Testis (tissue), 2 donors: ENCODE data around the gene TSPAN2.

Experiments
- POLR2A ChIP-seq: fragments of 450-650 bp; IDR thresholded peaks from one replicate; pipeline ENCODE4 v1.6.1; 2017; ENCODE audit warnings: antibody characterized with exemption, mild to moderate bottlenecking, moderate library complexity
- TF ChIP-seq, protein P1 (sequence below), 3 experiments: fragments of 450-650 bp in 2 of 3; fragments of 200-600 bp in 1 of 3; sonication (generic) in 1 of 3; IDR thresholded peaks; one replicate each; pipeline ENCODE4 v1.5.1; 2016 to 2019; ENCODE audit warnings: antibody characterized with exemption in 3 of 3, mild to moderate bottlenecking in 2 of 3, moderate library complexity in 1 of 3

DNA sequence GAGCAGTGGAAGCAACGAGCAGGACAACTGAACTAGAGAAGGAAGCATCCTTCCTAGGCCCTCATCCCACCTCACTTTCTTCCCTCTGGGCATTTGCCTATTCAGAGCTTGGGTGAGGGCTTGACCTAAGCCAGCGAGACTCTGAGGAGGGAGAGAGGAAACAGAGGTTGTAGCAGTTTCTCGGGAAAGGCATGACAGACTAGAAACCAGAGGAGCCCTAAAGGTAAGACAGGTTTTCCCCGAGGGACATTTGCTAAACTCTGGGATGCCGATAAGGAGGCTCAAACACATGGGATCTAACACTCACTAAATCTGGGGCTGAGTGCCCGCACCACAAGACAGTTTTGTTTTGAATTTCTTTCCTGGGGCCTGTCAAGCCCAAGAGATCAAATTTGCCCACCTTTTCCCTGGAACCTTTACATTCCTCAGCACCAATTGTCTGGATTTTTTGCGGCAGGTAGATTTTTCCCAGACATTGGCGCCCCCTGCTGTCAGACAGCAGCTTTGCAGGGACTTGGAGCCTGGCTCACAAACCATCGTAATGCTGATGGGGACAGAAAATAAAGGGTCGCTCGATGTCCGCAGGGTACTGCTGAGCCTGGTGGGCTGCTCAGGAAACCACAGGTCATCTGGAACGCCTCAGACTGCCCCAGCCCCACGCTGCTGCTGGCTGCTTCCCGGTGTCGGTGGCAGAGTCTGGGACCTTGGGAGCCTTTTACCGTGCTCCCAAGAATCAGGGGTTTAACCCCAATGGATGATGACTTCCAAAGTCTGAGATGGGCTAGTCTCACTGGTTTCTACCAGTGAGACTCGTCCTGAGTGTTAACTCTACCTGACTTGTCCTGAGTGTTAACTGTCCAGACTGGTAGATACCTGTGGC, 23.4 kb upstream of the TSPAN2 start:
- TF ChIP-seq, protein P1, sequence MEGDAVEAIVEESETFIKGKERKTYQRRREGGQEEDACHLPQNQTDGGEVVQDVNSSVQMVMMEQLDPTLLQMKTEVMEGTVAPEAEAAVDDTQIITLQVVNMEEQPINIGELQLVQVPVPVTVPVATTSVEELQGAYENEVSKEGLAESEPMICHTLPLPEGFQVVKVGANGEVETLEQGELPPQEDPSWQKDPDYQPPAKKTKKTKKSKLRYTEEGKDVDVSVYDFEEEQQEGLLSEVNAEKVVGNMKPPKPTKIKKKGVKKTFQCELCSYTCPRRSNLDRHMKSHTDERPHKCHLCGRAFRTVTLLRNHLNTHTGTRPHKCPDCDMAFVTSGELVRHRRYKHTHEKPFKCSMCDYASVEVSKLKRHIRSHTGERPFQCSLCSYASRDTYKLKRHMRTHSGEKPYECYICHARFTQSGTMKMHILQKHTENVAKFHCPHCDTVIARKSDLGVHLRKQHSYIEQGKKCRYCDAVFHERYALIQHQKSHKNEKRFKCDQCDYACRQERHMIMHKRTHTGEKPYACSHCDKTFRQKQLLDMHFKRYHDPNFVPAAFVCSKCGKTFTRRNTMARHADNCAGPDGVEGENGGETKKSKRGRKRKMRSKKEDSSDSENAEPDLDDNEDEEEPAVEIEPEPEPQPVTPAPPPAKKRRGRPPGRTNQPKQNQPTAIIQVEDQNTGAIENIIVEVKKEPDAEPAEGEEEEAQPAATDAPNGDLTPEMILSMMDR (IDR thresholded peaks at IDR 0.05): peak; percentile 75 to 94 (median 86)
- TF ChIP-seq POLR2A: no peak
